ENCODE results near the gene KCNMB2.
"Not testable (repeated sequence)": the region's sequence is repeated elsewhere in the genome, so short reads cannot be mapped to it uniquely, and the experiment has no call there.

GRCh38 chr3:178745861-178746655, 209.8 kb downstream of the KCNMB2 start:
- not testable (repeated sequence) for TF ChIP-seq CTCF, POLR2A (IDR thresholded peaks at IDR 0.05)

All from right lobe of liver (tissue), 4 donors.